HG02571 (cell line): ENCODE measurements around the gene ZNF557.

ENCODE experiments used
- ATAC-seq: cut with Tn5 transposase; IDR thresholded peaks from one replicate; pipeline ENCODE4 v1.9.1; 2021; ENCODE audit warnings: mild to moderate bottlenecking, moderate library complexity; ENCODE audit not compliant: unreplicated experiment

ZNF557 gene

DNA sequence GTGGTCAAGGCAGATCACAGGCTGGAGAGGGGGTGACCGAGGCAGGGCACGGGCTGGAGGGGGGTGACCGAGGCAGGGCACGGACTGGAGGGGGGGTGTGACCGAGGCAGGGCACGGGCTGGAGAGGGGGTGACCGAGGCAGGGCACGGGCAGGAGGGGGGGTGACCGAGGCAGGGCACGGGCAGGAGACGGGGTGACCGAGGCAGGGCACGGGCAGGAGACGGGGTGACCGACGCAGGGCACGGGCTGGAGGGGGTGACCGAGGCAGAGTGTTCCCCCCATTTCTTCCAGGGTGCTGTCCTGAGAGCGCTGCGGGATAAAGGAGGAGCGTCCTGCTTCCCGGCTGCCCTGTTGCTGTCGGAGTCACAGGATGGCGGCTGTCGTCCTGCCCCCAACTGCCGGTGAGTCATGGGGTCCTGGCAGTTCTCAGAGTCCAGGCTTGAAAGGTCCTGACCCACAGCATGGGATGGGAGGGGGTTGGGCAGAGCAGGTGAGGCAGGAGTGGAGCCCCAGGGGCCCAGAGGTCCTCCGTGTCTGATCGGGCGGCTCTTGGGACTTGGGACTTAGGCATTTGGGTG lies 5.3 kb downstream of the ZNF557 start:
- no peak for ATAC-seq

DNA sequence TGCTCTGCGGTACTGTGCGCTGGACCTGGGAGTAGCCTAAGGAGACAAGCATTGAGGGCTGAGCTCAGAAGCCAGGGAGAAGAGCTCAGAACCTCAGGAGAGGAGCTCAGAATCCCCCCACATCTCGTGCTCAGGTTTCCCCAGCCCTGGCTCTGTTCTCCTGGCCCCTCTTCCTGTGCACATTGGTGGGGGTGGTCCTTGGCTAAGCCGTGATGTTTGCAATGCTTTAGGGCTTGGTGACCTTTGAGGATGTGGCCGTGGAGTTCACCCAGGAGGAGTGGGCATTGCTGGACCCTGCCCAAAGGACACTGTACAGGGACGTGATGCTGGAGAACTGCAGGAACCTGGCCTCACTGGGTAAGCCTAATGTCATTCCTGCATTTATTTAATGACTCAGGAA lies 6.6 kb downstream of the ZNF557 start:
- no peak for ATAC-seq

DNA sequence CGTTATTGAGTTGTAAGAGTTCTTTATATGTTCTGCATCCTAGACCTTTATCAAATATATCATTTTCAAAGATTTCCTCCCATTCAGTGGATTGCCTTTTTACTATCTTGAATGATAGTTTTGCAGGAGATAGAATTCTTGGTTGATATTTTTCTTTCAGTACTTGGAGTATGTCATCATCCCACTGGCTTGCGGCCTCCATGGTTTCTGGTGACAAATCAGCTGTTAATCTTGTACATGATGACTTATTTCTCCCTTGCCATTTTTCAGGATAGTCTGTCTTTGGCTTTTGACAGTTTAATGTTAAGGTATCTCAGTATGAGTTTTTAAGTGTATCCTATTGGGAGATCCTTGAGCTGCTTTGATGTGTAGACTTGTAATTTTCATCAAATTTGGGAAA lies 8.5 kb downstream of the ZNF557 start:
- ATAC-seq = no peak

DNA sequence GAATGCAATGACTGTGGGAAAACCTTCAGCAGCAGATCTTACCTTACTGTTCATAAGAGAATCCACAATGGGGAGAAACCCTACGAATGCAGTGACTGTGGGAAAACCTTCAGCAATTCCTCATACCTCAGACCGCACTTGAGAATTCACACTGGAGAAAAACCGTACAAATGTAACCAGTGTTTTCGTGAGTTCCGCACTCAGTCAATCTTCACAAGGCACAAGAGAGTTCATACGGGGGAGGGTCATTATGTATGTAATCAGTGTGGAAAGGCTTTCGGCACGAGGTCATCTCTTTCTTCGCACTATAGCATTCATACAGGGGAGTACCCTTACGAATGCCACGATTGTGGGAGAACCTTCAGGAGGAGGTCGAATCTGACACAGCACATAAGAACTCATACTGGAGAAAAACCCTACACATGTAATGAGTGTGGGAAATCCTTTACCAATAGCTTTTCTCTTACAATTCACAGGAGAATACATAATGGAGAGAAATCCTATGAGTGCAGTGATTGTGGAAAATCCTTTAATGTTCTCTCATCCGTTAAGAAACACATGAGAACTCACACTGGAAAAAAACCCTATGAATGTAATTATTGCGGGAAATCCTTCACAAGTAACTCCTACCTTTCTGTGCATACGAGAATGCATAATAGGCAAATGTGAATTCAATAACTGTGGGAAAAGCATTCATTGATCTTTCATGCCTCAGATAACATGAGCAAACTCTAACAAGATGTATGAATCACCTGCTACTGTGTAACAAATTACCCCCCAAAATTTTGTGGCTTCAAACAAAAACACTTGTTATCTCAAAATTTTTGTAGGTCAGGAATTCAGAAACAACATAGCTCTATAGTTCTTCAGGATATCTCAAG lies 13.8 kb downstream of the ZNF557 start:
- no peak for ATAC-seq

DNA sequence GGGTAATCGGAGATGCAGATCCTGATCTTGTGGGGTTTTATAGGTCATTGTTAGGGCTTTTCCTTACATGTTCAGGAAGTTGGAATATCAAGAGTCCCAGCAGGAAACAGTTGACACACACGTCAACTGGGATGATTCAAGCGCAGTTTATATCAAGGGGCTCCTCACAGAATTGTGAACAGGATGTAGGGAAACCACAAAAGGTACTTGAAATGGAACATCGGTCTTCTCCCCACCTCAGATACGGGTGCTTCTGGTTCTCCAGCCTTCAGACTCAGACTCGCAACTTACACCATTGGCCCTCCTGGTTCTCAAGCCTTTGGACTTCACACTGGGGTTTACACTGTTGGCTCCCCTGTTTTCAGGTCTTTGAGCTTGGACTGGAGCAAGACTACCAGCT lies 19.5 kb downstream of the ZNF557 start:
- no peak for ATAC-seq

DNA sequence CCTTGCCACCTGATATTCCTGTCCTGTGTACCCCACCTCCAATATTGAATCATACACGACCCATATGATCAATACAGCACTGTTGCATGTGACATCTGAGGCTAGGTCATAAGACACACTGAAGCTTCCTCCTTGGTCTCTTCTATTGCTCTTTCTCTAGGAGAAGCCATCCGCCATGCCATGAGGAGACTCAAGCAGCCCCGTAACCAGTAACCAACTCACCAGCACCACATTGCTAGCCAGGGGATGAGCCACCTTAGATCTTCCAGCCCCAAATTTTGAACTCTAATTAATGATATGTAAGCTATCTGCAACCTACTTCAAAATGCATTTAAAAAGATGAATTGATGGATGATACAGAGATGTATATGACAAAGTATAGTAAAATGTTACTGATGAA lies 28.6 kb downstream of the ZNF557 start:
- ATAC-seq = no peak

DNA sequence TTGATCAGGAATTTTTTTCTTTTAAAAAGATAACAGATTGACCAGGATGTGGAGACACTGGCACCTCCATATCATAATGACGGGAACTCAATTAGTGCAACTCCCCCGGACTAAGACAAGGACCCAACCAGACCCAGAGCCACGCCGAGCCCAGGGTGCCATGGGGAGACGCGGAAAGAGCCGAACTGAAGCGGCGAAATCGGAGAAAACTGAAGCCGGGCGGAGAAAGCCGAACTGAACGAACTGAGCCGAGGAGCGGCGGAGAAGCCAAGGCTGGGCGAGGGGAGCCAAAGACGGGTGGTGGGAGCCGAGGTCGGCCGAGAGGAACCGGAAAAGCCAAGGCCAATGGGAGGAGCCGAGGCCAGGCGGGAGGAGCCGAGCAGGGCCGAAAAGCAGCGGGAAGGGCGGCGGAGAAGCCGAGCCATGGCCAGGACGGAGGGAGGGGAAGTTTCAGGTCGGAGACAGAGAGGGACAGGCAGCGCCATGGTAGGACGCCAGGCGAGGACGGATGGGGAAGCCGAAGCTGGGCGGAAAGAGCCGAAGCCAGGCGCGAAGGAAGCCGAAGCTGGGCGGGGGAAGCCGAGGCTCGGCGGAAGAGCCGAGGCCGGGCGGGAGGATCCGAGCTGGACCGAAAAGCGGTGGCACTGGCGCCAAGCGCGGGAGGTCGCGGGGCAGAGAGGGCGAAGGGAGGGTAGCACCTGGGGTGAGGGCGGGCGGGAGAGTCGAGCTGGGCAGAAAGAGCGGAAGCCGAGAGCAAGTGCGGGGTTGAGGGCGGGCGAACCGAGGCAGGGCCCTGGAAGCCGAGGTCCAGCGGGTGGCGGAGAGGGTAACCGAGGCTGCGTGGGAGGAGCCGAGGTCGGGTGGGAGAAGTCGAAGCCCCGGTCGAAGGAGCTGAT lies 29.4 kb downstream of the ZNF557 start:
- peak; percentile 64 for ATAC-seq

DNA sequence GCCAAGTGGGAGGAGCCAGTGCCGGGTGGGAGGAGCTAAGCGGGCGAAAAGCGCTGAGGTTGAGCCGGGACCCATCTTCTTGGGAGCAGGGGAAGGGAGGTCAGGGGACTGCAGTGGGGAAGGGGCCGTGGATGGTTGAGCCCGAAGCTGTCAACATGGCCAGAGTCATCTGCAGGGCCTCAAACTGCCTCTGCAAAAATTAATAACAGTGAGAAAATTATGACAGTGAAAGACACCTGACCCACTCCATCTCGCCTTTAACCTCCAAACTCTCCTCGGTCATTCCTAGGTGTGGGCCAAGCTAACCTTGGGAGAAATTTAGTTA lies 30.1 kb downstream of the ZNF557 start:
- no peak for ATAC-seq

DNA sequence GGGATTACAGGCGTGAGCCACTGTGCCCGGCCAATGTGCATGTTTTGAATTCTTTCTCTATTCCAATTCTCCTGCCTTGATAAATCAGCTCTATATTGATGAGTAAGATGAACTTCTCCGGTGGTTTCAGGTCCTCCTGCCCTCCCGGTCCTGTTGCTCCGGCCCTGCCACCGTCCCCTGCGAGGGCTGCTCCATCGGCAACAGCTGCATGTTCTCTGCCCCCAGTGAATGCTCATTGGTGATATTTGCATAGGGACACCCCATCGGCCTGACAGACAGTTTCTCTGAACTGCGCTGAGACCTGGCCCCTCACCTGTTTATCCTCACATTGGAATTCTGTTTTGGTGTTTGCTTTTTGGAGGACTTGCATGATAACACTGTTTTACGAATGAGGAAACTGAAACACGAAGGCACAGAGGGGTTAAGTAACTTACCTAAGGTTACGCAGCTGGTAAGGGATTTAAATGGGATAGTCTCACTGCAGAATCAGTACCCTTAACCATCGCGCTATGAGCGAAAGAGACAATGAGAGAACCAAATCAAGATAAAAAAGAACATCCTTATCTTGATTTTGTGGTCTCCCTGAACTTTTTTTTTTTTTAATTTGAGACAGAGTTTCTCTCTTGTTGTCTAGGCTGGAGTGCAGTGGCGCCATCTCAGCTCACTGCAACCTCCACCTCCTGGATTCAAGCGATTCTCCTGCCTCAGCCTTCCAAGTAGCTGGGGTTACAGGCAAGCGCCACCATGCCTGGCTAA lies 32.2 kb downstream of the ZNF557 start:
- no peak for ATAC-seq

DNA sequence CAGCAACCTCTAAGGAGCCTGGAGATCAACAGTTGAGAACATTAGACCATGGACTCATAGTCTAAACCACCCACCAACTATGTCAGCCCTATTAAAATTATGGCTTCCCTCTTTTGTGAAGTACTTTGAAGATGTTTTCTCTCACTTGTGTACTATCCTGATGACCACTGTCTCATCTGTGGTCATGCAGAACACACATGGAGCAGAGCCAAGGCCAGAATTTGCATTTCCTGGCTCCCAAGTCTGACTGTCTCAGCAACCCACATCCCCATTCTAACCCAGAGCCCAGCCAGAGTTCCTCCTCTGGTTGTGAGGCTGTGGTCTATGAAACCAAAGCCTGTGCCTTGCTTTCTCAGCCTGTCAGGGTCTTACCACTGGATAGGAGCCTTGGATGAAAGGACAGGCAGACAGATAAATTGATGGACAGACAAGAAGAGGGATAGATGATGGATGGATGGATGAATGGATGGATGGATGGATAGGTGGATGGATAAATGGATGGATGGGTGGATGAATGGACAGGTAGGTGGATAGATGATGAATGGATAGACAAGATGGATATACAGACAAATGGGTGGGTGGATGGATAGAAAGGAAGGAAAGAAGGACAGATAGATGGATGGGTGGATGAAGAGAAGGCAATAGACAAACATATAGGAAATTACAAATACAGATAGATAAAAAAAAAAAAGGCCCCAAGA lies 35.4 kb downstream of the ZNF557 start:
- no peak for ATAC-seq

DNA sequence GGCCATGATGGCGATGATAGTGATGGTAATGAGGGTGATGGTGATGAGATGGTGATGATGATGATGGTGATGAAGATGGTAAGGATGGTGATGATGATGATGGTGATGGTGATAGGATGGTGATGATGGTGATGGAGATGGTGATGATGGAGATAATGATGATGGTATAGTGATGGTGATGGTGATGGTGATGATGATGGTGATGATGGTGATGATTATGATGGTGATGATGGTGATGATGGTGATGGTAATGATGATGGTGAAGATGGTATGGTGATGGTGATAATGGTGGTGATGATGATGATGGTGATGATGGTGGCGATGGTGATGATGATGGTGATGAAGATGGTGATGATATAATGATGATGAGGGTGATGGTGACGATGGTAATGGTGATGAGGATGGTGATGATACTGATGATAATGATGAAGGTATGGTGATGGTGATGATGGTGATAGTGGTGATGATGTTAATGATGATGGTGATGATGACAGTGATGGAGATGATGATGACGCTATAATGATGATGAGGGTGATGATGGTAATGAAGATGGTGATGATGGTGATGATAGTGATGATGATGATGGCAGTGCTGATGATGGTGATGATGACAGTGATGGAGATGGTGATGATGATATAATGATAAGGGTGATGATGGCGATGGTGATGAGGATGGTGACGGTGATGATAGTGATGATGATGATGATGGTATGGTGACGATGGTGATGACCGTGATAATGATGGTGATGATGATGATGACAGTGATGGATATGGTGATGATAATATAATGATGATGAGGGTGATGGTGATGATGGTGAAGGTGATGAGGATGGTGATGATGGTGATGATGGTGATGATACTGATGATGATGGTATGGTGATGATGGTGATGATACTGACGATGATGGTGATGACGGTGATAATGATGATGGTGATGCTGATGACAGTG lies 37.5 kb downstream of the ZNF557 start:
- ATAC-seq = no peak

DNA sequence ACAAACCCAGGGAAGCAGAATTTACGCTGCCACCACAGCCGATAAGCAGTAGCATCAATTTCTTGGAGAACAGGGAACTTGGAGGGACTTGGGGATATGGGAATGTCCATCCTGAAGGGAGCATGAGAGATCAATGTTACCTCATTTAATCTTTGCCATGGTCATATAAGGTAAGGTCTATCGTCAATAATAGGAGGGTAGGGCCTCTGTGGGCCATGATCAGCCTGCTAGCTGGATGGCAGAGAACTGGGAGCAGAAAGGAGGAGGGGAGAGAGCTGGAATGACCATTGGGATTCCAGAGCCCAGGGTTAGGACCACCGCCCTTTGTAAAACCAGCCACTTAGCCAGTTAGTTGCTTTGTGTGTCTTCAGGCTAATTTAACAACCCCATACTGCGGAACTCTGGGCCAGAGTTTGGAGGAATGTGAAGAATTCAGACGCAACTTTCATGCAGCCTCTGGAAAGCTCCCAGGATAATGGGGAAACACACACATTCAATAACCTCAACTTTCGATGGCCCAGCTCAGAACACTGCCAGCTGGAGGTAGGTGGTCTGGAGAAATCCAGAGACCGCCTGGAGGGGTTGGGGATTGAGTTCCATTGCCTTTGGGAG lies 40.3 kb downstream of the ZNF557 start:
- ATAC-seq = no peak

DNA sequence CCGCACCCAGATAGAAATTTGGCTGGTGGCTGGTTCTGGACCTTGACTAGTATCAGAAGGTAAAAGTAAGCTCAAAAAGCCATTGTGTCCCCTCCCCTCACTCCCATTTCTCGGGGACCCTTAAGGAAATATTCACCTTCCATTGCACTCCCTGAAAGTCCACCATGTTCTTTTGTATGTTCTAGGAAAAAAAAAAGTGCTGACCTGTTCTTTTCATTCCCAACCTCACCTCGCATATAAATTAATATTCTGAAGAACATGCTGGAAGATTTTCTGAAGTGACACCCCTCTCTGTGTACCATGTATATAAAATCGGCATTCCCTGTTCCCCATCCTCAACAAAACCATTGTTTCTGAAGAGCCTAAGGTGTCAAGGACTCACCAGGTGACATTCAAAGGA lies 43.2 kb downstream of the ZNF557 start:
- no peak for ATAC-seq

DNA sequence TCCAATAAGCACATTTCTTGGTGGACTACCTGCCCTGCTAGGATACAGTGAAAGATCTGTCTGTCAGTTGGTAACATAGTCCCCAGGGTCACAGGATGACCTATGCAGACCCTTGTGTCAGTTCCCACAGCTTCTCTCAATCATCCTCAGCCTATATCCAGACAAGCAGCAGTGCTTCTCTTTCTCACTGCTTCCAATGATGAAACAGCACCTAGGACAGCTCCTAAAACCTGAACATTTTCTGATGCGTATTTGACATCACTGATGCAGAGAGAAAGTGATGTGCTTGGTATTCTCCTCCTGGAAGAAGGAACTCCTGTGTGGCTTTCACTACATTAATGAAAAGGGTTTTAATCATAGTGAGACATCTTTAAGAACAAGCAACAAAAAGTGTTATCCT lies 43.7 kb downstream of the ZNF557 start:
- no peak for ATAC-seq

DNA sequence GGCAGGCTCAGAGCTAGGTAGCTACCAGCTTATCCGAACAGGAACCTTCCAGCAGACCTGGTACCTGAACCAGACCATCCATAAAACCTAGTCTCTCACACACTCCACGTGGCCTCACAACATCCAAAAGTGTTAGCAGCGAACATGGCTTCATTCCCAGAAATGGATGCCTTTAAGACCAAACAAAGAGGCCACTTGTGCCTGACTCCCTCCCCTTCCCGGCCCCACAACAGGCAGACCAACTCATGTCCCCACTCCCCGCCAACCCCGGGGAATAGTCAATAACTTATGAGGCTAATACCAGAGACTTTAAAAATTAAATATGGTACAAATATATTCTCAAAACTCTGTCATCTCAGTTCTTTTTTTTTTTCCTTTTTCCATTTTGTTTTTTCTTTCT lies 46.2 kb downstream of the ZNF557 start:
- no peak for ATAC-seq

DNA sequence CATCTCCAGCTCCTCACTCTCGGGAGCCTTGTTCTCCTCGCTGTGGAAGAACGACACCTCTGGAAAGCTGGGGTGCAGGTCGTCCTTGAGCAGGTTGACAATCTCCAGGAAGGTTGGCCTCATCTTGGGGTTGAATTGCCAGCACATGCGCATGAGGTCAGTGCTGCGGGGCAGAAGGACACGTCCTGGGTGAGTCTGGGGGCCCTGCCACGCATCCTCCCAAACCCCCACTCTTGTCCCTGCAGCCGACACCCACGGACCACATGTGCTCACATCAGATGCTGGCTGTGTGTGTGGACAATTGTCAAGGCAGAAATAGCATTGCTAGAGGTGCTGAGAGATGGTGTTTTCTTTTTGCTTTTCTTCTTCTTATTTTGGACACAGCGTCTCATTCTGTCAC lies 47.7 kb downstream of the ZNF557 start:
- no peak for ATAC-seq

DNA sequence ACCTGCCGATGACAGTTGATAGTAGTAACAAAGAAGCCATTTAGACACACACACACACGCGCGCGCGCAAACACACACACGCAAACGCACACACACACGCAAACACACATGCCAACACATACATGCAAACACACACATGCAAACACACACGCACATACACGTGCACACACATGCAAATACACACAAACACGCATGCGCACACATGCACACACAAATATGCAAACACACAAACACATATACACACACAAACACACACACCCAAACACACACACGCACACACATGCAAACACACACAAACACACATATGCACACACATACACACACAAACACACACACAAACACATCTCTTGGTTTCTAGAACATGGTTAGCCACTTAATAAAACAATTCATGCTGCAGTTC lies 50.1 kb downstream of the ZNF557 start:
- ATAC-seq = no peak

DNA sequence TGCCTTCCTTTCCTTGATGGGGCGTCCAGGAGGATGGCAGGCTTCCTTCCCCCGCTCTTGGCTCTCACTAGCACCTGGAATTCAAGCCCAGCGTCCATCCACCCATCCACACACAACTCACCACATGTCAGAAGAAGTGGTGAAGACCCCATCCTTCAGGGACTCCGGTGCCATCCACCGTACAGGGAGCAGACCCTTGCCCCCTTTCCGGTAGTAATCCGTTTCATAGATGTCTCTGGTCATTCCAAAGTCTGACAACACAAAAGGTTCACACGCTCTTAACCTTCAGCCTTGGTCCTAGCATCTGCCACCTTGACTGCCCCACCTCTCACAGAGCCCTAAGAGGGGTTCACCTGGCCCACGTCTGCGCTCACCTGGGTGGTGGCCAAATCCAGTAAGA lies 51.0 kb downstream of the ZNF557 start:
- no peak for ATAC-seq

DNA sequence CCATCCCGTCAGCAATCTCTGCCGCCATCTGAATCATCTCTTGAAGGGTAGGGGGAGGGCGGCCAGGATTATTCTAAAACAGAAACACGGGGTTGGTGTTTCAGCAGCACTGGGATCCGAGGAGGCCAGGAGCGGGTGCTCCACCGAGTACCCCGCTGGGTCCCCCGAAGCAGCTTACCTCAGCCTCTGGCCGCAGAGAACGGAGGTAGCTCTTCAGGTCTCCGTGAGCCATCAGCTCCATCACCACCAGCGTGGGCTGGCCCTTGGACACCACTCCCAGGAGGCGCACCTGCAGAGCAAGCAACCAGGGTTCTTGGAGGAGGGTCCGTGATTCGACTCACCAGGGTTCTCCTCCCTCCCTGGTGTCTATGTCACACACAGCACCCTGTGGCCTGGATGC lies 53.2 kb downstream of the ZNF557 start:
- no peak for ATAC-seq
